Hepatocyte (in vitro differentiated cells): Measurements from ENCODE around the gene EHBP1. TPM values are rescaled to one million over a fixed set of nuclear protein-coding genes. Genes with fewer than 3 reads are reported as not detected.

Experiments used
- DNase-seq: peaks from one replicate; pipeline ENCODE4 v3.0.0-alpha.2; 2016; ENCODE audit warnings: low spot score
- H2AFZ ChIP-seq: fragments of 200-600 bp; sonication (generic); 2 replicates; pipeline ENCODE4 v1.6.0; 2016; ENCODE audit warnings: antibody characterized with exemption, mild to moderate bottlenecking
- H3K27ac ChIP-seq: fragments of 200-600 bp; sonication (generic); 2 replicates; pipeline ENCODE4 v1.5.1; 2016; ENCODE audit warnings: mild to moderate bottlenecking
- H3K27me3 ChIP-seq: fragments of 200-600 bp; sonication (generic); 2 replicates; pipeline ENCODE4 v1.6.1; 2016
- H3K36me3 ChIP-seq: fragments of 200-600 bp; sonication (generic); replicated peaks from 2 replicates; pipeline ENCODE4 v1.5.1; 2016; ENCODE audit warnings: low read depth; ENCODE audit not compliant: insufficient read depth
- H3K4me1 ChIP-seq: fragments of 200-600 bp; sonication (generic); 2 replicates; pipeline ENCODE4 v1.5.1; 2016; ENCODE audit warnings: mild to moderate bottlenecking, moderate library complexity; ENCODE audit not compliant: insufficient read depth
- H3K4me2 ChIP-seq: fragments of 200-600 bp; sonication (generic); 2 replicates; pipeline ENCODE4 v1.6.0; 2016
- H3K4me3 ChIP-seq: fragments of 200-600 bp; sonication (generic); 2 replicates; pipeline ENCODE4 v1.5.1; 2016; ENCODE audit warnings: mild to moderate bottlenecking
- H3K79me2 ChIP-seq: fragments of 200-600 bp; sonication (generic); 2 replicates; pipeline ENCODE4 v1.6.0; 2017; ENCODE audit warnings: mild to moderate bottlenecking
- H3K9me2 ChIP-seq: fragments of 200-600 bp; sonication (generic); replicated peaks from 2 replicates; pipeline ENCODE4 v1.6.0; 2017; ENCODE audit warnings: mild to moderate bottlenecking; ENCODE audit not compliant: insufficient read depth
- H3K9me3 ChIP-seq: fragments of 200-600 bp; sonication (generic); 2 replicates; pipeline ENCODE4 v1.5.1; 2016; ENCODE audit warnings: low read depth, mild to moderate bottlenecking
- H4K20me1 ChIP-seq: fragments of 200-600 bp; sonication (generic); 2 replicates; pipeline ENCODE4 v1.6.0; 2016; ENCODE audit warnings: mild to moderate bottlenecking; ENCODE audit not compliant: insufficient read depth, poor library complexity, severe bottlenecking
- CTCF ChIP-seq: fragments of 200-600 bp; sonication (generic); IDR thresholded peaks from 2 replicates; pipeline ENCODE4 v1.5.1; 2016; ENCODE audit warnings: antibody characterized with exemption, mild to moderate bottlenecking; ENCODE audit not compliant: poor library complexity
- EZH2 ChIP-seq: fragments of 200-600 bp; sonication (generic); IDR thresholded peaks from 2 replicates; pipeline ENCODE4 v1.6.1; 2016; ENCODE audit warnings: antibody characterized with exemption, mild to moderate bottlenecking, borderline replicate concordance
- EZH2phosphoT487 ChIP-seq: fragments of 200-600 bp; sonication (generic); IDR thresholded peaks from one replicate; pipeline ENCODE4 v1.6.1; 2018; ENCODE audit warnings: antibody characterized with exemption, mild to moderate bottlenecking, low read depth, moderate library complexity; ENCODE audit not compliant: unreplicated experiment, severe bottlenecking
- WGBS: methylation state at CpG from one replicate; pipeline ENCODE4 v1.1.6; 2016; ENCODE audit warnings: low lambda C conversion rate; ENCODE audit errors: missing lambda C conversion rate; 5-methylcytosine and 5-hydroxymethylcytosine counted together
- polyA plus RNA-seq: library from polyadenylated mRNA; unstranded; fragments of >200 nt; fragmentation: Nextera tagmentation; extraction: Ambion mirVana; gene quantifications from 2 replicates; pipeline ENCODE4 v1.2.1, GENCODE V29; 2016
- total RNA-seq: library from RNA; depleted of rRNA; stranded (reverse); fragments of >200 nt; gene quantifications from 2 replicates; pipeline ENCODE4 v1.2.3, GENCODE V29; 2014

Gene EHBP1
- total and polyA plus RNA-seq, 2 experiments from 2014 or later: 11.4 to 34.6 TPM

DNA sequence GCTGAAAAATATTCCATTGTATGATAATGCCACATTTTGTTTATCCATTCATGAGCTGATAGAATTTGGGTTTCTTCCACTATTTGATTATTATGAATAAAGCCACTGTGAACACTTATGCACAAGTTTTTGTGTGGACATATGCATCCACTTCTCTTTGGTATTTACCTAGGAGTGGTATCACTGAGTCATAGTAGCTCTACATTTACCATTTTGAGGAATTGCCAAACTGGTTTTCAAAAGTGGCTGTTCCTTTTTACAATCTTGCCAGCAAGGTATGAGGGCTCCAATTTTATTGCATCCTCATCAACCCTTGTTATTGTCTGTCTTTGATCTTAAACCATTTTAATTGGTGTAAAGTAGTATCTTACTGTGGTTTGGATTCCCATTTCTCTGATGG, 13.3 kb upstream of the EHBP1 start:
- Histone ChIP-seq H3K4me3 (no peak overlapping the region), H3K9me3 (no peaks in the 10 kb centered on the region), H3K4me1 (no peaks in the 10 kb centered on the region), H3K79me2 (no peaks in the 10 kb centered on the region), H4K20me1 (no peaks in the 10 kb centered on the region), H3K27ac (no peak overlapping the region), H2AFZ (no peak overlapping the region), H3K4me2 (no peak overlapping the region), H3K36me3 (no peaks in the 10 kb centered on the region), H3K27me3 (no peaks in the 10 kb centered on the region), H3K9me2 (no peaks in the 10 kb centered on the region)
- TF ChIP-seq CTCF: no peak
- TF ChIP-seq EZH2: no peak
- no peak for TF ChIP-seq EZH2phosphoT487
- no peak for DNase-seq

DNA sequence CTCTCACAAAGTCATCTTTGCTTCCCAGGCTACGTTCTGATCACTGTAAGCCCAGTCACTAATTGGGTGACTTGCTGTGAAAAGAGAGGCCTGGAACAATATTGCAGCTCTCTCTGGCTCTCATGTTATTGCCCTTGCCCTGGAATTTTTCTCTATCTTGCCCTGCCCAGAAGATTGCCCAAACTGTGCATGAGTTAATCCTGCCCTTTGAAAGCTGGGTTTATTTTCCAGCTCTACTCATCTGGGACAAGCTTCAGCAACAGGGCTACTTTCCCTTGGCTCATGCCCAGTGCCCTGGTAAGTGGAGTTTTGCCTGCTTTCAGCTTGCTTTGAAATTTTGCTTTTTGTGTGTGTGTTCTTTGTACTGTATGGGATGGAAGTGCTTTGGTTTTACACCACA, 6.9 kb upstream of the EHBP1 start:
- no peaks in the 10 kb centered on the region for H3K9me2 ChIP-seq
- H4K20me1 ChIP-seq: no peaks in the 10 kb centered on the region
- H3K9me3 ChIP-seq: no peaks in the 10 kb centered on the region
- no peak overlapping the region for H3K27ac ChIP-seq
- TF ChIP-seq EZH2phosphoT487: no peak
- TF ChIP-seq EZH2: no peak
- TF ChIP-seq CTCF: no peak
- H3K36me3 ChIP-seq: no peaks in the 10 kb centered on the region
- H3K27me3 ChIP-seq: no peaks in the 10 kb centered on the region
- WGBS: 90% methylated on average over 1 of the region's 1 CpG
- H3K4me3 ChIP-seq: no peak overlapping the region
- H3K4me1 ChIP-seq: no peaks in the 10 kb centered on the region
- H3K4me2 ChIP-seq: no peak overlapping the region
- no peak overlapping the region for H2AFZ ChIP-seq
- H3K79me2 ChIP-seq: no peaks in the 10 kb centered on the region
- DNase-seq: no peak

GRCh38 chr2:62704654-62705006, 883 bp upstream of the EHBP1 start:
- 12% methylated on average over 2 of the region's 2 CpGs for whole genome bisulfite sequencing
- peak overlapping the region; percentile 62 for H2AFZ ChIP-seq

More at GRCh38 chr2:62704654-62705006, 883 bp upstream of the EHBP1 start:
- H4K20me1 ChIP-seq: no peaks in the 10 kb centered on the region
- peak overlapping the region; percentile 83 for H3K27ac ChIP-seq
- no peak for DNase-seq
- H3K79me2 ChIP-seq: peaks cover 34% of the 10 kb centered on the region
- H3K4me3 ChIP-seq: peak overlapping the region; percentile 41
- H3K4me2 ChIP-seq: peak overlapping the region; percentile 70
- no peaks in the 10 kb centered on the region for H3K27me3 ChIP-seq
- no peaks in the 10 kb centered on the region for H3K9me3 ChIP-seq
- TF ChIP-seq CTCF: no peak
- TF ChIP-seq EZH2phosphoT487: no peak
- no peak for TF ChIP-seq EZH2
- peaks cover 20% of the 10 kb centered on the region for H3K4me1 ChIP-seq
- no peaks in the 10 kb centered on the region for H3K36me3 ChIP-seq
- H3K9me2 ChIP-seq: no peaks in the 10 kb centered on the region
